CD8-positive, alpha-beta memory T cell (primary cell): Measurements from ENCODE around the gene SRD5A1. TPM values are rescaled to one million over a fixed set of nuclear protein-coding genes. Genes with fewer than 3 reads are reported as not detected.

Experiments
- CTCF ChIA-PET: fragments of 350-600 bp; sonication (Branson Sonifier 250); formaldehyde crosslinking; loops from one replicate; lab custom pipeline; 2021; ENCODE audit warnings: antibody characterized with exemption; lab: Charles Lee
- POLR2A ChIA-PET: fragments of 350-600 bp; sonication (Branson Sonifier 250); formaldehyde crosslinking; loops from one replicate; lab custom pipeline; 2021; ENCODE audit warnings: antibody characterized with exemption; lab: Charles Lee
- DNase-seq, 5 donors: peaks; one replicate each; pipeline versions ENCODE4 v3.0.0 to v3.0.0-alpha.2; 2020 to 2022; ENCODE audit warnings: mixed read lengths in 1 of 5
- H3K27ac ChIP-seq: one replicate; pipeline ENCODE4 v1.7.0; 2013; ENCODE audit warnings: low read depth, mild to moderate bottlenecking, low read length, moderate library complexity
- H3K27me3 ChIP-seq: 2 replicates; pipeline ENCODE4 v1.7.0; 2013; ENCODE audit warnings: low read length, mild to moderate bottlenecking; ENCODE audit not compliant: insufficient read depth, poor library complexity, severe bottlenecking
- H3K36me3 ChIP-seq: 2 replicates; pipeline ENCODE4 v1.7.0; 2013; ENCODE audit warnings: mild to moderate bottlenecking, low read length, moderate library complexity; ENCODE audit not compliant: insufficient read depth
- H3K4me1 ChIP-seq: 2 replicates; pipeline ENCODE4 v1.7.0; 2013; ENCODE audit warnings: mild to moderate bottlenecking, low read length, moderate library complexity; ENCODE audit not compliant: insufficient read depth
- H3K4me3 ChIP-seq: 2 replicates; pipeline ENCODE4 v1.7.0; 2013; ENCODE audit warnings: mild to moderate bottlenecking, low read length
- H3K9me3 ChIP-seq: 2 replicates; pipeline ENCODE4 v1.7.0; 2013; ENCODE audit warnings: mild to moderate bottlenecking, low read length
- H3K27ac Mint-ChIP-seq, 8 donors: one replicate each; pipeline ENCODE4 v1.8.0; 2020 to 2021; ENCODE audit warnings: mixed read lengths in 8 of 8, mild to moderate bottlenecking in 6 of 8, inconsistent platforms in 3 of 8, moderate library complexity in 3 of 8
- H3K27me3 Mint-ChIP-seq, 2 donors: one replicate each; pipeline ENCODE4 v1.8.0; 2020 to 2021; ENCODE audit warnings: mixed read lengths in 2 of 2, mild to moderate bottlenecking in 1 of 2, moderate library complexity in 1 of 2
- H3K36me3 Mint-ChIP-seq, 3 donors: one replicate each; pipeline ENCODE4 v1.8.0; 2020 to 2021; ENCODE audit warnings: mixed read lengths in 3 of 3, inconsistent platforms in 1 of 3, mild to moderate bottlenecking in 1 of 3
- H3K4me1 Mint-ChIP-seq, 3 donors: one replicate each; pipeline ENCODE4 v1.8.0; 2020 to 2021; ENCODE audit warnings: mixed read lengths in 3 of 3, inconsistent platforms in 1 of 3, mild to moderate bottlenecking in 1 of 3
- H3K4me3 Mint-ChIP-seq, 7 donors: one replicate each; pipeline ENCODE4 v1.8.0; 2020 to 2021; ENCODE audit warnings: mixed read lengths in 7 of 7, mild to moderate bottlenecking in 6 of 7, moderate library complexity in 4 of 7, inconsistent platforms in 2 of 7
- H3K9me3 Mint-ChIP-seq, 5 donors: one replicate each; pipeline ENCODE4 v1.8.0; 2020 to 2022; ENCODE audit warnings: mixed read lengths in 5 of 5, mild to moderate bottlenecking in 3 of 5, moderate library complexity in 2 of 5, inconsistent platforms in 1 of 5
- polyA plus RNA-seq: library from polyadenylated mRNA; unstranded; fragments of 300-500 nt; fragmentation: Illumina TruSeq; gene quantifications from one replicate; pipeline ENCODE4 v1.2.3, GENCODE V29; 2021
- total RNA-seq, 2 experiments: library from RNA; stranded (reverse); gene quantifications; one replicate each; pipeline ENCODE4 v1.2.3, GENCODE V29; 2021

SRD5A1 gene
- total and polyA plus RNA-seq, 3 experiments from 2014 or later = 7.2 to 17.1 (median 16.2) TPM

DNA sequence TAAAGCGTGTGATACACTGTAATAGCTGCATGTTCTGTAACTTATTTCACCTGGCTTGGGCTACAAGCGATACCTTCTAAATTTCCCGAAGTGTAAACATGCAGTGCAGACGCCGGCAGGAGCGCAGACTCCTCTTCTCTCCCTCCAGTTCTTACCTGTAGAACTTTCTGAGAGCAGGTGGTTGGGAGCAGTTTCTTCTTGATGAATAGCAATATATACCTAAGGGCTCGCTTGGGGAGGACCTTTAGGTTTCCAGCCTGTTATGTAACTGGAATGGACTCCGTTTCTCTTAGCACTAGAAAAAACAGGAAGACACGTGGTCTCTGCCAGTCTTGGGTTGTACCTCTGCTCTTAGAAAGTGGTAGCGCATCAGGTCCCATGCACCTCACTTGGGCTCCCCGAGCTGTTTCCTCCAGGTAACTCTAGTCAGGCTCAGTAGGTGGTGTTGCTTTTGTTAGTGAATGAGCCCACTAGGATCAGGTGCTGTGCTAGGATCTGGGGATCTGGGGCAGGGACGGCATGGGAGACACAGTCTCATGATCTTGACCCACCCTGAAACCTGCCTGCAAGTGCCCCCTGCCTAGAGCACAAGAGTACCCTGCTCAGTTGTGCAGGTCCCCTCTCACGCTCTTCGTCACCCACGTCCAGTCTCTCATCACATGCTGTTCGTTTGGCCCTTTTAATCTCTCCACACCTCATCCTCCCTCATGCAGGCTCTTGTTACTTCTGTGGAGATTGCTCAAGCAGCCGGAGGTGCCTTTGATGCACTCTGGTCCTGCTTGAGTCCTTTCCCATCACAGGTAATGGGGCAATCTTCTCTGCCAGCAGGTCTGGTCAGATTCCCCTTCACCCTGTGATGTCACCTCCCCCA is 82.8 kb downstream of the SRD5A1 start:
- Mint-ChIP-seq H3K9me3 (no peaks in the 10 kb centered on the region), H3K4me1 (peaks cover 61 to 74% (median 73%) of the 10 kb centered on the region in 3 donors), H3K36me3 (peaks cover 0 to 35% (median 2%) of the 10 kb centered on the region in 3 donors), H3K27me3 (no peaks in the 10 kb centered on the region), H3K4me3 (peak overlapping the region; percentile 89 to 92 (median 91)), H3K27ac (peak overlapping the region; percentile 75 to 95 (median 91))
- Histone ChIP-seq H3K9me3 (no peaks in the 10 kb centered on the region), H3K4me1 (peaks cover 57% of the 10 kb centered on the region), H3K27ac (peak overlapping the region; percentile 5), H3K27me3 (no peaks in the 10 kb centered on the region), H3K36me3 (no peaks in the 10 kb centered on the region), H3K4me3 (peak overlapping the region; percentile 62)
- DNase-seq = peak in 3 of 5 donors; percentile 30 to 58 (median 50)
- POLR2A ChIA-PET = interaction anchor here (0.9 kb wide), 2 partner anchors 17 to 84 kb away, joined by 3 read pairs; no protein-coding TSS in a partner anchor
- CTCF ChIA-PET = interaction anchor here (1.6 kb wide), 1 partner anchor 84 kb away, joined by 4 read pairs; no protein-coding TSS in a partner anchor

DNA sequence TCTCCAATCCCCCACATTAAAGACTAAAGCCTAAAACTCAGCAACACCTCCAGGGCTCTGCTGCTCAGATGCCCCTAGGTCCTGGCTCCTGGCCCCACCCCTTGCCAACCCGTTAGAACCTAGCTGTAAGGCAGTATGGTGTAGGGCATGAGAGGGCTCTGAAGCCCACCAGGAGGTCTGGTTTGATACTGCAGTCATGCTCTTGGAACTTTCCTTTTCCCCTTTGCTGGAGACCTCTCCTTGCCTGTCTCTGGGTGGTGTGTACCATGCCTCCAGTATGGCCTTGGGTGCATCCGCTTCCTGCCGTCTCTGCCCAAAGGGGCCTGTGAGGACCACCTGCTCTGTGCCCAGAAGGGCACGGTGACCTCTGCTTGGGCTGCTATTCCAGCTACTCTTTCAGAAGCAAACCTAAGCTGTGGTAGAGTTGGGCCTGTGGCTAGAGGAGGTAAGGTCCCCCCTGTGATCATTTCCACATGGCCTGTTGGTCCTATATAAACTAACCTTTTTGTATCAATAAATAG is 83.4 kb downstream of the SRD5A1 start:
- Histone ChIP-seq H3K9me3 (no peaks in the 10 kb centered on the region), H3K27me3 (no peaks in the 10 kb centered on the region), H3K36me3 (no peaks in the 10 kb centered on the region), H3K4me3 (peak overlapping the region; percentile 62), H3K4me1 (peaks cover 64% of the 10 kb centered on the region), H3K27ac (no peak overlapping the region)
- peak overlapping the region; percentile 89 to 92 (median 91) for H3K4me3 Mint-ChIP-seq
- ChIA-PET CTCF (interaction anchor here (1.6 to 2.1 kb wide), 2 partner anchors 12 to 85 kb away, joined by 4 to 7 read pairs; no protein-coding TSS in a partner anchor), POLR2A (no interaction called here)
- no peak for DNase-seq
- no peaks in the 10 kb centered on the region for H3K9me3 Mint-ChIP-seq
- peaks cover 67 to 77% (median 75%) of the 10 kb centered on the region in 3 donors for H3K4me1 Mint-ChIP-seq
- H3K36me3 Mint-ChIP-seq = peaks cover 0 to 35% (median 2%) of the 10 kb centered on the region in 3 donors
- H3K27me3 Mint-ChIP-seq = no peaks in the 10 kb centered on the region
- peak overlapping the region; percentile 75 to 95 (median 91) for H3K27ac Mint-ChIP-seq

DNA sequence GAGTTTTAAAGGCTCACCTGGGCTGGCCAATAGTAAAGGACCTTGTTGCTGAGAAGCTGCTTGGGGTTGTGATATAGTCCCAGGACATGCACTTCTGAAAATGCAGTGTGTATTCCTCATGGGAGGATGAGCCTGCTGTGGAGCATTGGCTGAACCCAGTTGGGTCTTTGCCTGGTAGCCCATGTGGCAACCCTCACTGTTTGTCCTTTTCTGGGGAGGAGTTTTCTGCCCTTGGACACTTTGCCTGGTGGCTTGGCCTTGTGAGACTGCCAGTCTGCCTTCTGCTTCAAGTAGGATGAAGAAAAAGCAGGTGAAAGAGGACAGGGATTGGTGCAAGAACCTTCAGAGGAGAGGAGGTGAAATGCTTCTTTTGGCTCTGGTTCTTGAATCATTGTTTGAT is 84.0 kb downstream of the SRD5A1 start:
- CTCF ChIA-PET = interaction anchor here (1.6 to 2.1 kb wide), 2 partner anchors 11 to 86 kb away, joined by 4 to 7 read pairs; no protein-coding TSS in a partner anchor
- no peak for DNase-seq
- Mint-ChIP-seq H3K36me3 (peaks cover 0 to 33% (median 2%) of the 10 kb centered on the region in 3 donors), H3K4me3 (peak overlapping the region in 5 of 7 donors; percentile 44 to 92 (median 89)), H3K9me3 (no peaks in the 10 kb centered on the region), H3K4me1 (peaks cover 68 to 77% (median 75%) of the 10 kb centered on the region in 3 donors), H3K27me3 (no peaks in the 10 kb centered on the region), H3K27ac (peak overlapping the region in 4 of 8 donors; percentile 17 to 91 (median 38))
- peaks cover 66% of the 10 kb centered on the region for H3K4me1 ChIP-seq
- no peaks in the 10 kb centered on the region for H3K27me3 ChIP-seq
- no peak overlapping the region for H3K27ac ChIP-seq
- POLR2A ChIA-PET = no interaction called here
- H3K4me3 ChIP-seq = no peak overlapping the region
- H3K9me3 ChIP-seq = no peaks in the 10 kb centered on the region
- H3K36me3 ChIP-seq = no peaks in the 10 kb centered on the region

DNA sequence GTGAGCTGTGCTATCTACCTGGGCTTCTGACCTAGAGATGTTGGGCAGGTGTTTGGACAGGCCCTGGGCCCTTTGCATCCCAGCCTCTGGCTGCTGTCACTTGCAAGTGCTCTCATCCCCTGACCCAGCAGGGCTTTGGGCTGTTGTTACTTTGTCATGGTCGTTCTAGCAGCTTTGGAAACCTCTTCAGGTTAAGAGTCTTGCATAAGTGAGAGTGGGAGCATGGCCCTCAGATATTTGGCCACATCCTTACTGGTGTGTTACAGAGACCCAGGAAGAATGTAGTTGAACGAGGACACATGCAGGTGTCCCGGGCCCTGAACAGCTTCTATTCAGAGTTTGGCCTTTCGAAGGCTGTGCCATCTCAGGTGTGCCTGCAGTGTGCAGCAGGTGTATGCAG is 84.4 kb downstream of the SRD5A1 start:
- Mint-ChIP-seq H3K4me3 (peak overlapping the region in 5 of 7 donors; percentile 44 to 90 (median 62)), H3K27ac (peak overlapping the region in 4 of 8 donors; percentile 17 to 91 (median 63)), H3K4me1 (peaks cover 72 to 80% (median 80%) of the 10 kb centered on the region in 3 donors), H3K27me3 (no peaks in the 10 kb centered on the region), H3K9me3 (no peaks in the 10 kb centered on the region), H3K36me3 (peaks cover 0 to 33% (median 2%) of the 10 kb centered on the region in 3 donors)
- ChIA-PET POLR2A (no interaction called here), CTCF (interaction anchor here (1.6 to 2.1 kb wide), 2 partner anchors 11 to 86 kb away, joined by 4 to 7 read pairs; no protein-coding TSS in a partner anchor)
- DNase-seq = no peak
- H3K4me1 ChIP-seq = peaks cover 71% of the 10 kb centered on the region
- H3K4me3 ChIP-seq = no peak overlapping the region
- H3K27me3 ChIP-seq = no peaks in the 10 kb centered on the region
- H3K27ac ChIP-seq = no peak overlapping the region
- H3K9me3 ChIP-seq = no peaks in the 10 kb centered on the region
- no peaks in the 10 kb centered on the region for H3K36me3 ChIP-seq

DNA sequence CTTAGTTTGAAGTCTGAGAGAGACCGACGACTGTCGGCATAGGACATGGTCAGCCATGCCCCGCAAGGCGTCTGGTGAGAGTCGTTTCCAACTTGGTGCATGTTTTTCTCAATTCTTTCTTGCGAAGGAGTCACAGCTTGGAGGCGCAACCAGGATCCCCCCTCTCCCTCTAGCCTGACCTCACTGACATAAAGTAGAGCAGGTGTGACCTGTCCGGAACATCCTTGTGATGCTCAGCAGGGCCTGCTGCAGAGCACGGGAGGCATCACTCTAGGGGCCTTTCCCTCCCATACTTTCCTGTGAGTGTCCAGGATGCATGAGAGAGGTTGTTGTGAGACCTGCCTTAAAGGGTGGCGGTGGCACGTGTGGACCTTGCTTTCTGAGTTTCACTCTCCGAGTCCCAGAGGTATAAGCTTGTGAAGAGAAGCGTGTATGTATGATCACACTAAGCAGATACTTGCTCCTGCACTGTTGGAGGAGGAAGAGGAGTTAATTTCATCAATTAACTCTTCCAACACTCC is 85.0 kb downstream of the SRD5A1 start:
- Mint-ChIP-seq H3K27ac (peak overlapping the region in 1 of 8 donors; percentile 91), H3K9me3 (no peaks in the 10 kb centered on the region), H3K27me3 (no peaks in the 10 kb centered on the region), H3K4me1 (peaks cover 73 to 86% (median 84%) of the 10 kb centered on the region in 3 donors), H3K4me3 (peak overlapping the region in 5 of 7 donors; percentile 17 to 90 (median 56)), H3K36me3 (peaks cover 0 to 33% (median 2%) of the 10 kb centered on the region in 3 donors)
- Histone ChIP-seq H3K9me3 (no peaks in the 10 kb centered on the region), H3K27me3 (no peaks in the 10 kb centered on the region), H3K4me1 (peaks cover 72% of the 10 kb centered on the region), H3K36me3 (no peaks in the 10 kb centered on the region), H3K4me3 (no peak overlapping the region), H3K27ac (no peak overlapping the region)
- DNase-seq = no peak
- ChIA-PET CTCF (interaction anchor here (2.1 kb wide), 1 partner anchor 10 kb away, joined by 7 read pairs; no protein-coding TSS in a partner anchor), POLR2A (no interaction called here)

DNA sequence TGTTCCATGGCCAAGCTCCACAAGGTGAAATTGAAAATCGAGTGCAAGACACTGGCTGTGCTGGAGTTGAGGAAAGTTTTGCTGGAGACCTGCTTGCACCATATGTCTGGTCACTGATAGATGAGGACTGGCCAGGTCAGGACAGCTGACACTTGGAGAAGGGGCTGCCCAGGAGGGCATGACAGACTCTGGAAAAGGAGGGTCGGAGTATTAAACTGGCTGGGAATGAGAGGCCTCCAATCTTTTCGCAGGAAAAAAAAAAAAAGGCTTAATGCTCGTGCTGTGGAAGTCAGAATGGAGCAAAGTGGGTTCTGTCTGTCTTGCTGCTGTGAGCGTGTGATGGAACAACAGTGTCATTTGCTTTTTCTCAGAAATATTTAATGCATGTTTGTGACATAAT is 85.5 kb downstream of the SRD5A1 start:
- ChIA-PET POLR2A (no interaction called here), CTCF (interaction anchor here (2.1 kb wide), 1 partner anchor 10 kb away, joined by 7 read pairs; no protein-coding TSS in a partner anchor)
- no peak for DNase-seq
- Mint-ChIP-seq H3K4me1 (peaks cover 78 to 91% (median 89%) of the 10 kb centered on the region in 3 donors), H3K9me3 (no peaks in the 10 kb centered on the region), H3K36me3 (peaks cover 0 to 38% (median 6%) of the 10 kb centered on the region in 3 donors), H3K27ac (peak overlapping the region in 2 of 8 donors; percentile 51 to 63), H3K4me3 (peak overlapping the region in 2 of 7 donors; percentile 17 to 29), H3K27me3 (peaks cover 0 to 2% of the 10 kb centered on the region in 2 donors)
- no peaks in the 10 kb centered on the region for H3K36me3 ChIP-seq
- no peak overlapping the region for H3K4me3 ChIP-seq
- H3K27ac ChIP-seq = no peak overlapping the region
- H3K27me3 ChIP-seq = no peaks in the 10 kb centered on the region
- H3K9me3 ChIP-seq = no peaks in the 10 kb centered on the region
- H3K4me1 ChIP-seq = peaks cover 72% of the 10 kb centered on the region

DNA sequence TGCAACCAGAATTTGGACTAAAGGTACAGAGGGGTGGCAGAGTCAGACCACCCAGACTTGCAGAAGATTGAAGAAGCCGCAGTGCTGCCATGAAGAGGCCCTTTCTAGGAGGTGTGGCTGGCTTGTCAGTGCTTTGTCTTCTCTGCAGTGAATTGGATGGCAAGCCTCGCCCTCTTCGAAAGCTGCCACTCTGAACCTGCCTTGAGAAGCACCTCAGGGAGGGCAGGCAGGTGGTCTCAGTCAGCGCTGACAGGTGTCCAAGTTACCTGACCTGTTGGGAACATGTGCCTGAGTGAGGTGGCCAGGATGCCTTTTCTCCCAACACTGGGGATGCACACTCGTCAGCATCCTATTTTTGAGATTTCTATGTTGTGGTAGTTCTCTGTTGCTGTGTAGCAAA is 86.2 kb downstream of the SRD5A1 start:
- DNase-seq = no peak
- Mint-ChIP-seq H3K27me3 (peaks cover 0 to 2% of the 10 kb centered on the region in 2 donors), H3K36me3 (peaks cover 0 to 44% (median 6%) of the 10 kb centered on the region in 3 donors)

More for the DNA sequence above, 86.2 kb downstream of the SRD5A1 start:
- Mint-ChIP-seq H3K9me3 (no peaks in the 10 kb centered on the region), H3K27ac (peak overlapping the region in 5 of 8 donors; percentile 12 to 38 (median 18)), H3K4me3 (peak overlapping the region in 1 of 7 donors; percentile 44), H3K4me1 (peaks cover 85 to 98% (median 96%) of the 10 kb centered on the region in 3 donors)
- ChIA-PET CTCF (no interaction called here), POLR2A (no interaction called here)
- Histone ChIP-seq H3K4me1 (peaks cover 72% of the 10 kb centered on the region), H3K27ac (no peak overlapping the region), H3K4me3 (no peak overlapping the region), H3K36me3 (no peaks in the 10 kb centered on the region), H3K9me3 (no peaks in the 10 kb centered on the region), H3K27me3 (no peaks in the 10 kb centered on the region)
